ENCODE results near the gene BMP10. TPM values are rescaled to one million over a fixed set of nuclear protein-coding genes. Genes with fewer than 3 reads are reported as not detected.

BMP10 gene
- total and polyA plus RNA-seq, 2 of the 8 experiments (the other 6 are each of a cell fraction or from before 2014, with no cell fraction given), result not detected

GRCh38 chr2:68817306-68817705 is 53.9 kb downstream of the BMP10 start:
- H3K23me2 ChIP-seq (ENCODE audit: low read depth, low read length), result no peaks in the 10 kb centered on the region
- H3K23ac ChIP-seq (ENCODE audit: insufficient read length), result no peak overlapping the region
- H2BK15ac ChIP-seq (ENCODE audit: low read length), result no peak overlapping the region
- no peak overlapping the region for H3K4me3 ChIP-seq (ENCODE audit: extremely low read depth in 1 of 4, insufficient read depth in 2 of 4, low read depth in 3 of 4, low read length in 4 of 4)
- H3K18ac ChIP-seq (ENCODE audit: extremely low read depth, low read length), result no peak overlapping the region
- H2BK5ac ChIP-seq (ENCODE audit: low read depth, low read length), result no peak overlapping the region
- ChIA-PET POLR2A (ENCODE audit: partially characterized antibody) (no interaction called here), CTCF (ENCODE audit: partially characterized antibody) (interaction anchor here (1.2 to 3.2 kb wide), 4 partner anchors 11 to 48 kb away, joined by 3 to 8 read pairs (median 4); no protein-coding TSS in a partner anchor)
- DNase-seq (ENCODE audit: low read depth in 1 of 2, low spot score in 2 of 2), result no peak
- H3K4me1 ChIP-seq (replicated peaks in 1 of 4; ENCODE audit: control insufficient read depth in 3 of 4, insufficient read depth in 4 of 4, low read length in 3 of 4), result peaks cover 0 to 2% (median 1%) of the 10 kb centered on the region in 4 experiments; a peak in 2 of 7 replicates
- H3K27me3 ChIP-seq (replicated peaks in 1 of 4; ENCODE audit: control insufficient read depth in 3 of 4, extremely low read depth in 1 of 4, insufficient read depth in 3 of 4, low read length in 3 of 4), result no peaks in the 10 kb centered on the region
- H3K36me3 ChIP-seq (ENCODE audit: control insufficient read depth in 2 of 4, insufficient read depth in 4 of 4, low read length in 3 of 4), result no peaks in the 10 kb centered on the region
- no peak overlapping the region for H3K27ac ChIP-seq (ENCODE audit: low read depth, low read length)
- no peak overlapping the region for H4K8ac ChIP-seq (ENCODE audit: extremely low read depth, insufficient read depth, low read length)
- FAIRE-seq, result no peak
- no peak overlapping the region for H3K4ac ChIP-seq (replicated peaks; ENCODE audit: insufficient read length, low read depth, low read length)
- H2BK12ac ChIP-seq (ENCODE audit: low read depth, low read length), result no peak overlapping the region
- no peak overlapping the region for H4K5ac ChIP-seq (ENCODE audit: insufficient read length, low read depth, low read length)
- H2AFZ ChIP-seq (ENCODE audit: low read length), result no peak overlapping the region
- H3K14ac ChIP-seq (ENCODE audit: insufficient read length), result no peak overlapping the region
- H3K79me2 ChIP-seq (ENCODE audit: control insufficient read depth in 1 of 2, insufficient read depth in 2 of 2, low read length in 2 of 2), result no peaks in the 10 kb centered on the region
- H3K9ac ChIP-seq (replicated peaks in 1 of 4; ENCODE audit: extremely low read depth in 1 of 4, low read depth in 3 of 4, low read length in 3 of 4), result no peak overlapping the region
- H2BK20ac ChIP-seq (ENCODE audit: low read length), result no peak overlapping the region
- no peak overlapping the region for H3K4me2 ChIP-seq (ENCODE audit: insufficient read depth in 1 of 2, low read depth in 2 of 2, low read length in 2 of 2)
- no peak overlapping the region for H3K56ac ChIP-seq (replicated peaks; ENCODE audit: insufficient read length, low read depth, low read length)
- H4K20me1 ChIP-seq (replicated peaks in 1 of 2; ENCODE audit: control insufficient read depth in 1 of 2, insufficient read depth in 2 of 2, low read length in 2 of 2), result no peaks in the 10 kb centered on the region
- no peak overlapping the region for H2AK5ac ChIP-seq (ENCODE audit: low read depth, low read length)
- no peak overlapping the region for H2BK120ac ChIP-seq (replicated peaks; ENCODE audit: low read depth, low read length)
- no peak overlapping the region for H4K91ac ChIP-seq (replicated peaks; ENCODE audit: insufficient read length, low read length)
- no peaks in the 10 kb centered on the region for H3K79me1 ChIP-seq (ENCODE audit: low read depth, low read length)
- H3K9me3 ChIP-seq (ENCODE audit: insufficient read depth in 2 of 2, low read depth in 1 of 2, low read length in 1 of 2), result no peaks in the 10 kb centered on the region
- no peak for TF ChIP-seq CHD2 (IDR thresholded peaks at IDR 0.05; ENCODE audit: low read length)
- TF ChIP-seq EP300 (IDR thresholded peaks at IDR 0.05; ENCODE audit: borderline replicate concordance in 1 of 2, low read depth in 2 of 2, low read length in 2 of 2), result no peak
- no peak for TF ChIP-seq RFX5 (IDR thresholded peaks at IDR 0.05; ENCODE audit: borderline replicate concordance, low read depth, low read length)
- TF ChIP-seq PHF8 (conservative IDR thresholded peaks at IDR 0.05; ENCODE audit: low read depth, low read length), result no peak
- TF ChIP-seq GTF2F1 (IDR thresholded peaks at IDR 0.05; ENCODE audit: borderline replicate concordance, low read depth, low read length), result no peak
- TF ChIP-seq YY1 (IDR thresholded peaks at IDR 0.05; ENCODE audit: low read depth, low read length), result no peak
- no peak for TF ChIP-seq KDM5A (IDR thresholded peaks at IDR 0.05; ENCODE audit: low read length)
- no peak for TF ChIP-seq KDM4A (IDR thresholded peaks at IDR 0.05; ENCODE audit: low read depth, low read length, severe bottlenecking)
- TF ChIP-seq TEAD4 (IDR thresholded peaks at IDR 0.05; ENCODE audit: low read depth, low read length), result no peak
- no peak for TF ChIP-seq BRCA1 (IDR thresholded peaks at IDR 0.05; ENCODE audit: low read depth, low read length)
- no peak for TF ChIP-seq POLR2A (IDR thresholded peaks at IDR 0.05; ENCODE audit: control extremely low read depth in 1 of 2, low read depth in 2 of 2, low read length in 2 of 2)
- TF ChIP-seq CBX8 (IDR thresholded peaks at IDR 0.05; ENCODE audit: borderline replicate concordance, low read depth, low read length), result no peak
- no peak for TF ChIP-seq HDAC6 (IDR thresholded peaks at IDR 0.05; ENCODE audit: low read depth, low read length)
